GM19397 (cell line): ENCODE data around the gene BBX.

Source experiments
- ATAC-seq: cut with Tn5 transposase; IDR thresholded peaks from one replicate; pipeline ENCODE4 v1.9.1; 2021; ENCODE audit warnings: mild to moderate bottlenecking, moderate library complexity; ENCODE audit not compliant: unreplicated experiment

BBX gene

GRCh38 chr3:107522510-107523288, at the start of gene BBX:
Gene BBX, plus strand, starts transcription at chr3:107522962. Its CDS starts 187,499 bp downstream, at chr3:107710461.
- ATAC-seq: peak; percentile 93

GRCh38 chr3:107476462-107476861, 46.3 kb upstream of the BBX start:
- no peak for ATAC-seq

- ATAC-seq: no peak
Measured at GRCh38 chr3:107487490-107487889, 35.3 kb upstream of the BBX start.

- ATAC-seq: no peak
Measured at GRCh38 chr3:107488942-107489341, 33.8 kb upstream of the BBX start.

GRCh38 chr3:107493134-107493533, 29.6 kb upstream of the BBX start:
- ATAC-seq: no peak

GRCh38 chr3:107496855-107497254, 25.9 kb upstream of the BBX start:
- ATAC-seq: no peak

- no peak for ATAC-seq
Measured at GRCh38 chr3:107498646-107499045, 24.1 kb upstream of the BBX start.

- ATAC-seq: no peak
Measured at GRCh38 chr3:107506458-107506857, 16.3 kb upstream of the BBX start.

GRCh38 chr3:107508331-107508730, 14.4 kb upstream of the BBX start:
- ATAC-seq: no peak

- no peak for ATAC-seq
Measured at GRCh38 chr3:107512108-107512507, 10.7 kb upstream of the BBX start.

- no peak for ATAC-seq
Measured at GRCh38 chr3:107514453-107514852, 8.3 kb upstream of the BBX start.

GRCh38 chr3:107516475-107516874, 6.3 kb upstream of the BBX start:
- ATAC-seq: no peak

GRCh38 chr3:107520535-107520934, 2.2 kb upstream of the BBX start:
- no peak for ATAC-seq

GRCh38 chr3:107521469-107522059, 1.2 kb upstream of the BBX start:
- ATAC-seq: no peak

- ATAC-seq: peak; percentile 40
Measured at GRCh38 chr3:107523289-107523538, 452 bp downstream of the BBX start.

GRCh38 chr3:107523539-107524325, 970 bp downstream of the BBX start:
- ATAC-seq: peak; percentile 29

- ATAC-seq: no peak
Measured at GRCh38 chr3:107524326-107524840, 1.6 kb downstream of the BBX start.

- ATAC-seq: no peak
Measured at GRCh38 chr3:107524841-107525643, 2.3 kb downstream of the BBX start.

GRCh38 chr3:107525644-107526305, 3.0 kb downstream of the BBX start:
- ATAC-seq: no peak

- no peak for ATAC-seq
Measured at GRCh38 chr3:107531917-107532469, 9.2 kb downstream of the BBX start.
